HG03135 (cell line): ENCODE results near the gene FOSB.

ENCODE experiments used
- ATAC-seq: cut with Tn5 transposase; IDR thresholded peaks from one replicate; pipeline ENCODE4 v1.9.1; 2021; ENCODE audit warnings: mild to moderate bottlenecking, moderate library complexity; ENCODE audit not compliant: unreplicated experiment

The FOSB gene

GRCh38 chr19:45478454-45479238, 10.8 kb downstream of the FOSB start:
- ATAC-seq: peak; percentile 62

- no peak for ATAC-seq
Measured at GRCh38 chr19:45483033-45483432, 15.2 kb downstream of the FOSB start.

GRCh38 chr19:45484273-45484945, 16.6 kb downstream of the FOSB start:
- no peak for ATAC-seq

GRCh38 chr19:45485305-45486077, 17.7 kb downstream of the FOSB start:
- peak; percentile 87 for ATAC-seq

GRCh38 chr19:45488708-45489107, 20.9 kb downstream of the FOSB start:
- ATAC-seq: no peak

GRCh38 chr19:45489216-45489855, 21.5 kb downstream of the FOSB start:
- ATAC-seq: no peak

GRCh38 chr19:45492137-45492626, 24.4 kb downstream of the FOSB start:
- ATAC-seq: no peak

GRCh38 chr19:45492627-45493470, 25.1 kb downstream of the FOSB start:
- ATAC-seq: no peak

GRCh38 chr19:45494261-45494916, 26.6 kb downstream of the FOSB start:
- ATAC-seq: no peak

- no peak for ATAC-seq
Measured at GRCh38 chr19:45495178-45495577, 27.4 kb downstream of the FOSB start.

GRCh38 chr19:45496349-45496953, 28.7 kb downstream of the FOSB start:
- no peak for ATAC-seq

GRCh38 chr19:45497791-45498190, 30.0 kb downstream of the FOSB start:
- ATAC-seq: no peak

GRCh38 chr19:45498411-45499195, 30.8 kb downstream of the FOSB start, which contains the start of gene PPM1N:
PPM1N (plus strand) TSS chr19:45498443; CDS start chr19:45498473, 30 bp downstream.
- no peak for ATAC-seq

GRCh38 chr19:45499196-45500180, 31.7 kb downstream of the FOSB start:
- no peak for ATAC-seq

GRCh38 chr19:45500918-45501729, 33.3 kb downstream of the FOSB start:
- no peak for ATAC-seq

GRCh38 chr19:45501730-45502014, 33.9 kb downstream of the FOSB start:
- no peak for ATAC-seq
